ENCODE data around the gene C1QTNF6.

- TF ChIP-seq REST (IDR thresholded peaks at IDR 0.05; ENCODE audit: insufficient replicate concordance, low read depth) = no peak
- no peak for TF ChIP-seq CTCF (IDR thresholded peaks at IDR 0.05; ENCODE audit: insufficient read depth, low read length)
- TF ChIP-seq POLR2AphosphoS5 (IDR thresholded peaks at IDR 0.05; ENCODE audit: low read depth) = no peak
Observed at GRCh38 chr22:37211866-37212173, 23.8 kb upstream of the C1QTNF6 start.
